GM12878 (cell line): ENCODE results near the gene ATG3. TPM values are rescaled to one million over a fixed set of nuclear protein-coding genes. Genes with fewer than 3 reads are reported as not detected.

Experiments used
- ATF2 ChIP-seq: IDR thresholded peaks from 2 replicates; pipeline ENCODE4 v1.6.1; 2012; ENCODE audit warnings: low read length, inconsistent platforms
- BCLAF1 ChIP-seq: fragments of 450-650 bp; IDR thresholded peaks from 2 replicates; pipeline ENCODE4 v1.6.1; 2017; ENCODE audit warnings: antibody characterized with exemption, mild to moderate bottlenecking, moderate library complexity
- CBX5 ChIP-seq: sonication (generic); IDR thresholded peaks from 2 replicates; pipeline ENCODE4 v1.6.1; 2016; ENCODE audit warnings: low read depth, moderate library complexity, mild to moderate bottlenecking, inconsistent platforms
- ETV6 ChIP-seq, 2 experiments: fragments of 450-650 bp in 1 of 2; IDR thresholded peaks in 1 of 2; conservative IDR thresholded peaks in 1 of 2; 2 replicates each; pipeline ENCODE4 v1.6.1; 2014; ENCODE audit warnings: antibody characterized with exemption in 1 of 2, borderline replicate concordance in 1 of 2, low read depth in 1 of 2, mild to moderate bottlenecking in 1 of 2, moderate library complexity in 1 of 2
- FOS ChIP-seq: IDR thresholded peaks from 3 replicates; pipeline ENCODE4 v1.6.1; 2011; ENCODE audit warnings: borderline replicate concordance; ENCODE audit not compliant: insufficient read length; ENCODE audit errors: extremely low read depth
- KAT2A ChIP-seq: conservative IDR thresholded peaks from 2 replicates; pipeline ENCODE4 v1.6.1; 2011; ENCODE audit warnings: low read depth, low read length; ENCODE audit not compliant: control insufficient read depth
- MYC ChIP-seq: IDR thresholded peaks from 2 replicates; pipeline ENCODE4 v1.6.1; 2011; ENCODE audit warnings: mild to moderate bottlenecking, low read length, moderate library complexity, inconsistent platforms; ENCODE audit not compliant: insufficient read depth, insufficient replicate concordance, insufficient read length, severe bottlenecking
- PML ChIP-seq: IDR thresholded peaks from 2 replicates; pipeline ENCODE4 v1.6.1; 2012; ENCODE audit warnings: low read length, inconsistent platforms
- POLR2AphosphoS5 ChIP-seq: IDR thresholded peaks from 2 replicates; pipeline ENCODE4 v1.6.1; 2011; ENCODE audit warnings: mild to moderate bottlenecking, low read length, inconsistent platforms
- RBBP5 ChIP-seq: fragments of 200-600 bp; sonication (generic); conservative IDR thresholded peaks from 2 replicates; pipeline ENCODE4 v1.6.1; 2016
- ZNF687 ChIP-seq: fragments of 450-650 bp; IDR thresholded peaks from 2 replicates; pipeline ENCODE4 v1.6.1; 2017; ENCODE audit warnings: mild to moderate bottlenecking, moderate library complexity
- polyA plus RNA-seq, 11 experiments: library from polyadenylated mRNA; depleted of rRNA in 4 of 11; unstranded in 6 of 11; stranded (reverse) in 5 of 11; fragments of >200 nt; fragmentation: Nextera tagmentation in 4 of 11; fragmentation: Illumina TruSeq in 1 of 11; extraction: Ambion mirVana in 4 of 11; extraction: Trizol in 1 of 11; gene quantifications; 1 replicate in 1 of 11; 2 replicates in 10 of 11; pipeline versions ENCODE4 v1.2.1 to v1.2.3, GENCODE V29; 2011 to 2016; ENCODE audit warnings: inconsistent platforms in 2 of 11, missing spikeins in 2 of 11, low read depth in 1 of 11
- total RNA-seq, 4 experiments: library from RNA; depleted of rRNA in 3 of 4; stranded (reverse); fragments of >200 nt in 3 of 4; fragmentation: Illumina TruSeq in 1 of 4; extraction: Trizol in 1 of 4; gene quantifications; 2 replicates each; pipeline versions ENCODE4 v1.2.1 to v1.2.3, GENCODE V29; 2013 to 2021
- TF ChIP-seq, protein P1 (sequence below): fragments of 450-650 bp; IDR thresholded peaks from 2 replicates; pipeline ENCODE4 v1.6.1; 2017; ENCODE audit warnings: mild to moderate bottlenecking, moderate library complexity
- TF ChIP-seq, protein P2 (sequence below): IDR thresholded peaks from 2 replicates; pipeline ENCODE4 v1.6.1; 2011; ENCODE audit warnings: low read depth, low read length, improper control_type of control experiment, borderline replicate concordance

ATG3 gene
- total and polyA plus RNA-seq, 10 of the 15 experiments (the other 5 are each of a cell fraction or from before 2014, with no cell fraction given): 49.8 to 97.0 (median 63.6) TPM

DNA sequence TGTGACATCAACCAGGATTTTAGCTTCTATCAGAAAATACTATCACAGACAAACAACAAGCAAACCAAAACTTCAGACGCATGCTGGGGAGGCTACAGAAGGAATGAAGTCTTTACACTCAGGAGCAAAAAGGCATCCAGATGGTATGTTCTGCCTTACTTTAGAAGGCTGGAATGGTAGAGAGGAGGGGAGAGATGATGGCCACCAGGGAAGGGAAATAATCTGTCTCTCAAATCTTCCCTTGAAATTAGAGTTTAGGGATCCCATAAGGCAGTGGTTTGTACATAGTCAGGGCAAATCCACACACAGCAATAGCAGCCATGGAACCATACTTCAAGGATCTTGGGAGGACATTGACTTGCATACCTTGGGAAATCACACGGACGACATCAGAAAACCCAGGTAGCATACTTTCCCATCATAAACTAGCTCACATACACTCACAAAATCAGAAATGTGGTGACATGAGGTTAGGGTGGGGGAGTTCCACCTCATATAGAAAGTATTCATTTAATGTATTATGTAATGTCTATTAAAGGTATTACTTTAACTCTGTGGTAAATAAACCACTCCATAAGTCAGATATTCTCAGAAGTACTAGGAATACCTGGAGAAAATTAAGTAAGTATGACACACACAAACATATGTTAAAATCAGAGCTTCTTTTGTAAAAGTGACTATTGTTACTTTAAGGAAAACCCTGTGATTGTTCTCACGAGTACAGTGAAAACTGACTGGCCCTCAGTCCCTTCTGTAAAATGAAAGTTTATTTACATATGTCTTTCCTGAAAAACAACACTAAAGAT is 71.9 kb downstream of the ATG3 start (continued):
- TF ChIP-seq POLR2AphosphoS5 (peak; percentile 57; the same call in 1 of the 2 replicates), MYC (no peak), KAT2A (no peak), ETV6 (conservative IDR thresholded peaks at IDR 0.05 in 1 of 2, IDR thresholded peaks at IDR 0.05 in 1 of 2; ENCODE audit: borderline replicate concordance in 1 of 2, low read depth in 1 of 2) (peak in 1 of 2 experiments; percentile 50; a peak in 1 of 4 replicates), CBX5 (no peak), FOS (no peak), ZNF687 (peak; percentile 59; the same call in 1 of the 2 replicates), RBBP5 (no peak), ATF2 (peak; percentile 100), PML (peak; percentile 55; the same call in 1 of the 2 replicates), BCLAF1 (no peak)
- TF ChIP-seq, protein P1, sequence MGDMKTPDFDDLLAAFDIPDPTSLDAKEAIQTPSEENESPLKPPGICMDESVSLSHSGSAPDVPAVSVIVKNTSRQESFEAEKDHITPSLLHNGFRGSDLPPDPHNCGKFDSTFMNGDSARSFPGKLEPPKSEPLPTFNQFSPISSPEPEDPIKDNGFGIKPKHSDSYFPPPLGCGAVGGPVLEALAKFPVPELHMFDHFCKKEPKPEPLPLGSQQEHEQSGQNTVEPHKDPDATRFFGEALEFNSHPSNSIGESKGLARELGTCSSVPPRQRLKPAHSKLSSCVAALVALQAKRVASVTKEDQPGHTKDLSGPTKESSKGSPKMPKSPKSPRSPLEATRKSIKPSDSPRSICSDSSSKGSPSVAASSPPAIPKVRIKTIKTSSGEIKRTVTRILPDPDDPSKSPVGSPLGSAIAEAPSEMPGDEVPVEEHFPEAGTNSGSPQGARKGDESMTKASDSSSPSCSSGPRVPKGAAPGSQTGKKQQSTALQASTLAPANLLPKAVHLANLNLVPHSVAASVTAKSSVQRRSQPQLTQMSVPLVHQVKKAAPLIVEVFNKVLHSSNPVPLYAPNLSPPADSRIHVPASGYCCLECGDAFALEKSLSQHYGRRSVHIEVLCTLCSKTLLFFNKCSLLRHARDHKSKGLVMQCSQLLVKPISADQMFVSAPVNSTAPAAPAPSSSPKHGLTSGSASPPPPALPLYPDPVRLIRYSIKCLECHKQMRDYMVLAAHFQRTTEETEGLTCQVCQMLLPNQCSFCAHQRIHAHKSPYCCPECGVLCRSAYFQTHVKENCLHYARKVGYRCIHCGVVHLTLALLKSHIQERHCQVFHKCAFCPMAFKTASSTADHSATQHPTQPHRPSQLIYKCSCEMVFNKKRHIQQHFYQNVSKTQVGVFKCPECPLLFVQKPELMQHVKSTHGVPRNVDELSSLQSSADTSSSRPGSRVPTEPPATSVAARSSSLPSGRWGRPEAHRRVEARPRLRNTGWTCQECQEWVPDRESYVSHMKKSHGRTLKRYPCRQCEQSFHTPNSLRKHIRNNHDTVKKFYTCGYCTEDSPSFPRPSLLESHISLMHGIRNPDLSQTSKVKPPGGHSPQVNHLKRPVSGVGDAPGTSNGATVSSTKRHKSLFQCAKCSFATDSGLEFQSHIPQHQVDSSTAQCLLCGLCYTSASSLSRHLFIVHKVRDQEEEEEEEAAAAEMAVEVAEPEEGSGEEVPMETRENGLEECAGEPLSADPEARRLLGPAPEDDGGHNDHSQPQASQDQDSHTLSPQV: peak; percentile 44; the same call in 1 of the 2 replicates
- TF ChIP-seq, protein P2, sequence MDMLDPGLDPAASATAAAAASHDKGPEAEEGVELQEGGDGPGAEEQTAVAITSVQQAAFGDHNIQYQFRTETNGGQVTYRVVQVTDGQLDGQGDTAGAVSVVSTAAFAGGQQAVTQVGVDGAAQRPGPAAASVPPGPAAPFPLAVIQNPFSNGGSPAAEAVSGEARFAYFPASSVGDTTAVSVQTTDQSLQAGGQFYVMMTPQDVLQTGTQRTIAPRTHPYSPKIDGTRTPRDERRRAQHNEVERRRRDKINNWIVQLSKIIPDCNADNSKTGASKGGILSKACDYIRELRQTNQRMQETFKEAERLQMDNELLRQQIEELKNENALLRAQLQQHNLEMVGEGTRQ: no peak
